Endothelial cell of umbilical vein (primary cell): ENCODE measurements around the gene CHD9. TPM values are rescaled to one million over a fixed set of nuclear protein-coding genes. Genes with fewer than 3 reads are reported as not detected.

Experiments used
- BruUV-seq: library from RNA; stranded (reverse); fragments of 400-500 nt; replicated peaks from 2 replicates; lab custom pipeline; 2021; lab: Mats Ljungman, UMichigan
- CTCF ChIA-PET: fragments of 300-600, 350-600 bp; sonication (Branson Sonifier 250); formaldehyde crosslinking; loops from one replicate; lab custom pipeline; 2021; ENCODE audit warnings: antibody characterized with exemption, inconsistent platforms; lab: Charles Lee
- POLR2A ChIA-PET: fragments of 300-600, 350-600 bp; sonication (Branson Sonifier 250); formaldehyde crosslinking; loops from one replicate; lab custom pipeline; 2021; ENCODE audit warnings: antibody characterized with exemption, inconsistent platforms; lab: Charles Lee
- DNase-seq: peaks from one replicate; pipeline ENCODE4 v3.0.0-alpha.2; 2011; ENCODE audit warnings: low read depth, low spot score
- FAIRE-seq: peaks from 2 replicates; lab custom pipeline; 2011; peaks lifted over from hg19 to GRCh38; lab: Jason Lieb, UNC
- H2AFZ ChIP-seq: 2 replicates; pipeline ENCODE4 v1.6.0; 2012; ENCODE audit warnings: low read depth, low read length, control low read depth, inconsistent platforms
- H3K27ac ChIP-seq: 2 replicates; pipeline ENCODE4 v1.5.1; 2011; ENCODE audit warnings: low read depth, mild to moderate bottlenecking, control low read depth, low read length, moderate library complexity; ENCODE audit not compliant: insufficient read depth
- H3K27me3 ChIP-seq, 2 experiments: 2 replicates each; pipeline versions ENCODE4 v1.6.0 to v1.6.1; 2011; ENCODE audit warnings: low read length in 2 of 2, mixed read lengths in 1 of 2; ENCODE audit not compliant: control insufficient read depth in 2 of 2, insufficient read depth in 2 of 2
- H3K36me3 ChIP-seq, 2 experiments: 2 replicates in 1 of 2; 3 replicates in 1 of 2; pipeline ENCODE4 v1.5.1; 2011; ENCODE audit warnings: low read length in 2 of 2, mild to moderate bottlenecking in 1 of 2, moderate library complexity in 1 of 2; ENCODE audit not compliant: control insufficient read depth in 2 of 2, insufficient read depth in 2 of 2; ENCODE audit errors: extremely low read depth in 1 of 2
- H3K4me1 ChIP-seq: 3 replicates; pipeline ENCODE4 v1.5.1; 2011; ENCODE audit warnings: mild to moderate bottlenecking, low read length; ENCODE audit not compliant: control insufficient read depth, insufficient read depth; ENCODE audit errors: extremely low read depth
- H3K4me2 ChIP-seq: 2 replicates; pipeline ENCODE4 v1.6.1; 2011; ENCODE audit warnings: low read length, control low read depth, mixed read lengths; ENCODE audit not compliant: insufficient read depth
- H3K4me3 ChIP-seq, 3 experiments: fragments of 200-600 bp in 1 of 3; sonication (generic), shearing (Covaris generic) in 1 of 3; replicated peaks in 1 of 3; 2 replicates each; pipeline ENCODE4 v1.5.1; 2011 to 2016; ENCODE audit warnings: control low read depth in 3 of 3, low read length in 3 of 3, mild to moderate bottlenecking in 2 of 3, inconsistent platforms in 1 of 3, low read depth in 1 of 3, moderate library complexity in 1 of 3; ENCODE audit not compliant: insufficient read depth in 1 of 3
- H3K79me2 ChIP-seq: 2 replicates; pipeline ENCODE4 v1.6.0; 2012; ENCODE audit warnings: low read length, inconsistent platforms; ENCODE audit not compliant: control insufficient read depth, insufficient read depth
- H3K9ac ChIP-seq: replicated peaks from 2 replicates; pipeline ENCODE3; 2011; ENCODE audit warnings: low read length, control low read depth; ENCODE audit not compliant: insufficient read depth; ENCODE audit errors: extremely low read depth
- H3K9me1 ChIP-seq: replicated peaks from 3 replicates; pipeline ENCODE4 v1.6.0; 2011; ENCODE audit warnings: mild to moderate bottlenecking, low read length; ENCODE audit not compliant: control insufficient read depth, insufficient read depth; ENCODE audit errors: extremely low read depth
- H3K9me3 ChIP-seq: replicated peaks from 2 replicates; pipeline ENCODE4 v1.5.1; 2012; ENCODE audit warnings: low read length, inconsistent platforms; ENCODE audit not compliant: control insufficient read depth, insufficient read depth
- H4K20me1 ChIP-seq: replicated peaks from 2 replicates; pipeline ENCODE3; 2011; ENCODE audit warnings: mild to moderate bottlenecking, low read length; ENCODE audit not compliant: control insufficient read depth, insufficient read depth; ENCODE audit errors: extremely low read depth
- EZH2 ChIP-seq: IDR thresholded peaks from 2 replicates; pipeline ENCODE4 v1.6.1; 2012; ENCODE audit warnings: borderline replicate concordance, low read depth, mild to moderate bottlenecking, moderate library complexity, low read length, inconsistent platforms; ENCODE audit not compliant: severe bottlenecking
- FOS ChIP-seq: IDR thresholded peaks from 2 replicates; pipeline ENCODE4 v1.6.1; 2011; ENCODE audit warnings: mild to moderate bottlenecking, low read length, moderate library complexity, borderline replicate concordance; ENCODE audit not compliant: insufficient read depth
- MYC ChIP-seq: IDR thresholded peaks from one replicate; pipeline ENCODE4 v1.6.1; 2011; ENCODE audit warnings: mild to moderate bottlenecking, low read depth, low read length
- POLR2A ChIP-seq: IDR thresholded peaks from 2 replicates; pipeline ENCODE4 v1.6.1; 2012; ENCODE audit warnings: low read depth, mild to moderate bottlenecking, control low read depth, low read length
- POLR2AphosphoS5 ChIP-seq: IDR thresholded peaks from 2 replicates; pipeline ENCODE4 v1.6.1; 2012; ENCODE audit warnings: low read depth, mild to moderate bottlenecking, control low read depth, low read length, moderate library complexity; ENCODE audit not compliant: insufficient read depth
- dilution Hi-C: fragments of 300-500 bp; cut with MboI; formaldehyde crosslinking; loops from one replicate; pipeline ENCODE4 v1.15.0; 2019; ENCODE audit warnings: low sequenced_read_pairs; ENCODE audit not compliant: extremely low pct_ligation_motif_present
- intact Hi-C: fragments of 100-400 bp; cut with micrococcal nuclease; formaldehyde crosslinking; loops from one replicate; pipeline ENCODE4 v1.10.0; 2022
- polyA plus RNA-seq, 4 experiments: library from polyadenylated mRNA; depleted of rRNA in 3 of 4; stranded (reverse) in 3 of 4; unstranded in 1 of 4; fragments of >200 nt; gene quantifications; 2 replicates each; pipeline versions ENCODE4 v1.2.1 to v1.2.3, GENCODE V29; 2011 to 2012; ENCODE audit warnings: missing spikeins in 1 of 4
- total RNA-seq: library from RNA; stranded (reverse); gene quantifications from 2 replicates; pipeline ENCODE4 v1.2.3, GENCODE V29; 2021
- TF ChIP-seq, protein P1 (sequence below), 2 donors: IDR thresholded peaks; 1 replicate in 1 of 2; 2 replicates in 1 of 2; pipeline ENCODE4 v1.5.1; 2011; ENCODE audit warnings: low read length in 2 of 2, mild to moderate bottlenecking in 2 of 2, moderate library complexity in 2 of 2, control low read depth in 1 of 2, inconsistent platforms in 1 of 2, low read depth in 1 of 2; ENCODE audit not compliant: insufficient read depth in 1 of 2; ENCODE audit errors: extremely low read depth in 1 of 2

CHD9 gene
- total and polyA plus RNA-seq, 2 donors (not counting 3 experiments of a cell fraction or from before 2014, with no cell fraction given), result 9.9 to 59.2 TPM

DNA sequence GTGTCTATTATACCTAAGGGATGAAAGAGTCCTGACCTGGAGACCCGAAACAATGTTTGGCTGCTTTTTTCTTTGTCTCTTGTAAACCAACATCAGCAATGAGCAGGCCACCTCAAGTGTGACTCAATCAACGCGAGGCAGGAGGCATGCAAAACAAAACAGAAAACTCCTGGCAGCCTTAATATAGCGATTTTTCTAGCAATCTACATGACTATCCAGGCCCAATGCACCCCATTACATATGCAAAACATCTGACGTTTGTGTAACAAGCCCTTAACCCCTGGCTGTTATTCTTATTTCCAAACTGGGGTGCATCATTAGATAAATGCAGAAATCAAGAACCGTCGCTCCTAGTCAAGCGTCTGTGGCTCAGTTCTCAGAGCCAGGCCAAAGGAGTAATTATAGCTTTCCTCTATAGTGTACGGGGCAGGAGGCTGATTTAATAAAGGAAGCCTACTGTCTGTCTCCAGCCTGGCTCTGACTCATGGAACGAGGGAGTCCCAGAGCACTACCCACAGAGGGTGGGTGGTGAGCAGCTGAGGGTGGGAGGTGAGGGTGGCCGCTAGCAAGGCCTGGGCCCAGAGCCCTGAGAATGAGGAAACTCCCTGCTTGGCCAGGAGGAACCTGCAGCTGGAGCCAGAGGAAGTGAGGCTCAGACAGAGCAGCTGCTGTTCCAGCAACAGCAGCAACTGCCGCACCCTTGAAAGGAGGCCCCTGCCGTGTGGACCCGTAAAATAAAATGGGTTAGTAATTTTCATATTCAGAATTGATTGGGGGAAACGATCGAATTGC is 43.9 kb downstream of the CHD9 start:
- H3K9me1 ChIP-seq, result no peaks in the 10 kb centered on the region
- H2AFZ ChIP-seq, result peak overlapping the region; percentile 66
- no peaks in the 10 kb centered on the region for H4K20me1 ChIP-seq
- DNase-seq (peak; percentile 95), FAIRE-seq (peak; percentile 85)
- no TSS peak for BruUV-seq
- TF ChIP-seq, protein P1, sequence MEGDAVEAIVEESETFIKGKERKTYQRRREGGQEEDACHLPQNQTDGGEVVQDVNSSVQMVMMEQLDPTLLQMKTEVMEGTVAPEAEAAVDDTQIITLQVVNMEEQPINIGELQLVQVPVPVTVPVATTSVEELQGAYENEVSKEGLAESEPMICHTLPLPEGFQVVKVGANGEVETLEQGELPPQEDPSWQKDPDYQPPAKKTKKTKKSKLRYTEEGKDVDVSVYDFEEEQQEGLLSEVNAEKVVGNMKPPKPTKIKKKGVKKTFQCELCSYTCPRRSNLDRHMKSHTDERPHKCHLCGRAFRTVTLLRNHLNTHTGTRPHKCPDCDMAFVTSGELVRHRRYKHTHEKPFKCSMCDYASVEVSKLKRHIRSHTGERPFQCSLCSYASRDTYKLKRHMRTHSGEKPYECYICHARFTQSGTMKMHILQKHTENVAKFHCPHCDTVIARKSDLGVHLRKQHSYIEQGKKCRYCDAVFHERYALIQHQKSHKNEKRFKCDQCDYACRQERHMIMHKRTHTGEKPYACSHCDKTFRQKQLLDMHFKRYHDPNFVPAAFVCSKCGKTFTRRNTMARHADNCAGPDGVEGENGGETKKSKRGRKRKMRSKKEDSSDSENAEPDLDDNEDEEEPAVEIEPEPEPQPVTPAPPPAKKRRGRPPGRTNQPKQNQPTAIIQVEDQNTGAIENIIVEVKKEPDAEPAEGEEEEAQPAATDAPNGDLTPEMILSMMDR (IDR thresholded peaks at IDR 0.05; ENCODE audit: extremely low read depth in 1 of 2, insufficient read depth in 1 of 2, low read depth in 1 of 2, low read length in 2 of 2), result no peak
- peak; percentile 77 for TF ChIP-seq POLR2AphosphoS5
- no peak for TF ChIP-seq MYC
- no peak for TF ChIP-seq EZH2
- TF ChIP-seq POLR2A, result peak; percentile 78
- TF ChIP-seq FOS, result peak; percentile 31
- H3K36me3 ChIP-seq, result no peaks in the 10 kb centered on the region
- dilution Hi-C loops (no loop called here), intact Hi-C loops (loop anchor here (1.0 to 2.0 kb wide), 7 partner anchors 7 to 110 kb away; no protein-coding TSS in a partner anchor)
- ChIA-PET POLR2A (interaction anchor here (0.6 to 2.0 kb wide), 4 partner anchors 7 to 99 kb away, joined by 3 to 11 read pairs (median 6); partner anchors contain the start of gene CHD9), CTCF (interaction anchor here (1.0 to 4.8 kb wide), 14 partner anchors 8 to 185 kb away, joined by 3 to 62 read pairs (median 6); partner anchors contain the start of gene CHD9)
- peak overlapping the region; percentile 72 for H3K4me2 ChIP-seq
- H3K4me3 ChIP-seq, result peak overlapping the region in 1 of 3 experiments; percentile 21
- peak overlapping the region; percentile 98 for H3K27ac ChIP-seq
- H3K79me2 ChIP-seq, result peaks cover 4% of the 10 kb centered on the region
- H3K9ac ChIP-seq, result peak overlapping the region; percentile 83
- H3K4me1 ChIP-seq, result peaks cover 51% of the 10 kb centered on the region
- H3K27me3 ChIP-seq, result no peaks in the 10 kb centered on the region
- no peaks in the 10 kb centered on the region for H3K9me3 ChIP-seq
